K562 (cell line): ENCODE data around the gene FARP1. TPM values are rescaled to one million over a fixed set of nuclear protein-coding genes. Genes with fewer than 3 reads are reported as not detected.

Experiments used
- ATAC-seq: fragments of 200-7000 bp; cut with Tn5 transposase; 3 replicates; pipeline ENCODE4 v1.9.1; 2020; ENCODE audit warnings: moderate library complexity
- BruUV-seq: library from RNA; stranded (reverse); fragments of 400-500 nt; replicated peaks from 2 replicates; lab custom pipeline; 2021; lab: Mats Ljungman, UMichigan
- CTCF ChIA-PET: fragments of 300-600 bp; formaldehyde crosslinking; extraction: SDS; loops from one replicate; lab custom pipeline; 2021; ENCODE audit warnings: low intra/inter-chr PET ratio; lab: Yijun Ruan, JAX
- POLR2A ChIA-PET: fragments of 300-600, 350-650 bp; sonication (Branson Sonifier 250); formaldehyde crosslinking; extraction: SDS; loops from one replicate; lab custom pipeline; 2021; ENCODE audit warnings: antibody characterized with exemption, inconsistent platforms; lab: Yijun Ruan, JAX
- DNase-seq, 4 experiments: peaks; one replicate each; pipeline versions ENCODE4 v3.0.0 to v3.0.0-alpha.2; 2011 to 2018; ENCODE audit warnings: low spot score in 3 of 4, mixed read lengths in 3 of 4; ENCODE audit errors: extremely low read depth in 1 of 4
- FAIRE-seq: peaks from 2 replicates; lab custom pipeline; 2011; peaks lifted over from hg19 to GRCh38; lab: Jason Lieb, UNC
- H2AFZ ChIP-seq: 2 replicates; pipeline ENCODE4 v1.6.0; 2011; ENCODE audit warnings: low read depth, low read length, control low read depth, inconsistent platforms
- H3K27ac ChIP-seq: fragments of 200-600 bp; 3 replicates; pipeline ENCODE4 v1.8.0; 2011; ENCODE audit warnings: low read depth, mild to moderate bottlenecking, control low read depth, inconsistent platforms, low read length, moderate library complexity, mixed read lengths; ENCODE audit errors: extremely low read depth
- H3K27me3 ChIP-seq, 2 experiments: fragments of 300-600 bp in 1 of 2; 2 replicates in 1 of 2; 3 replicates in 1 of 2; pipeline versions ENCODE4 v1.6.0 to v1.8.0; 2011; ENCODE audit warnings: inconsistent platforms in 2 of 2, low read length in 2 of 2, mild to moderate bottlenecking in 1 of 2, mixed read lengths in 1 of 2, moderate library complexity in 1 of 2; ENCODE audit not compliant: control insufficient read depth in 2 of 2, insufficient read depth in 2 of 2
- H3K36me3 ChIP-seq: fragments of 300-600 bp; 3 replicates; pipeline ENCODE4 v1.8.0; 2011; ENCODE audit warnings: mild to moderate bottlenecking, low read length, inconsistent platforms; ENCODE audit not compliant: control insufficient read depth, insufficient read depth
- H3K4me1 ChIP-seq, 2 experiments: fragments of 200-600 bp in 1 of 2; replicated peaks in 1 of 2; 2 replicates in 1 of 2; 3 replicates in 1 of 2; pipeline versions ENCODE4 v1.5.1 to v1.8.0; 2011; ENCODE audit warnings: inconsistent platforms in 2 of 2, low read length in 2 of 2, mild to moderate bottlenecking in 1 of 2, mixed read lengths in 1 of 2, moderate library complexity in 1 of 2; ENCODE audit not compliant: control insufficient read depth in 2 of 2, insufficient read depth in 2 of 2
- H3K4me2 ChIP-seq: 2 replicates; pipeline ENCODE4 v1.6.1; 2011; ENCODE audit warnings: low read length, control low read depth, inconsistent platforms, mixed read lengths; ENCODE audit not compliant: insufficient read depth
- H3K4me3 ChIP-seq: fragments of 200-600 bp; sonication (generic), shearing (Covaris generic); 2 replicates; pipeline ENCODE4 v1.5.1; 2016; ENCODE audit warnings: control low read depth, inconsistent platforms
- H3K79me2 ChIP-seq: fragments of 200-600 bp; 3 replicates; pipeline ENCODE4 v1.8.0; 2011; ENCODE audit warnings: low read length, inconsistent platforms; ENCODE audit not compliant: control insufficient read depth, insufficient read depth
- H3K9ac ChIP-seq, 2 experiments: 2 replicates each; pipeline versions ENCODE4 v1.6.0 to v1.6.1; 2011; ENCODE audit warnings: low read depth in 2 of 2, low read length in 2 of 2, control low read depth in 1 of 2, inconsistent platforms in 1 of 2, mild to moderate bottlenecking in 1 of 2, mixed read lengths in 1 of 2; ENCODE audit not compliant: insufficient read depth in 1 of 2
- H3K9me1 ChIP-seq: one replicate; pipeline ENCODE4 v1.6.0; 2011; ENCODE audit warnings: inconsistent platforms, mild to moderate bottlenecking, low read length, moderate library complexity; ENCODE audit not compliant: control insufficient read depth, insufficient read depth
- H3K9me3 ChIP-seq: replicated peaks from 2 replicates; pipeline ENCODE4 v1.5.1; 2011; ENCODE audit warnings: low read depth, low read length, inconsistent platforms; ENCODE audit not compliant: control insufficient read depth, insufficient read depth
- H4K20me1 ChIP-seq: replicated peaks from 2 replicates; pipeline ENCODE4 v1.6.1; 2011; ENCODE audit warnings: low read length, inconsistent platforms, mixed read lengths; ENCODE audit not compliant: control insufficient read depth, insufficient read depth
- ETV5 ChIP-seq: sonication (generic); formaldehyde crosslinking; IDR thresholded peaks from 2 replicates; pipeline ENCODE4 v1.4.0; 2020; ENCODE audit warnings: low read depth, mild to moderate bottlenecking, missing genetic modification reagents
- FOXK1 ChIP-seq: sonication (generic); formaldehyde crosslinking; IDR thresholded peaks from 2 replicates; pipeline ENCODE4 v1.8.0; 2022; ENCODE audit warnings: missing genetic modification reagents, mild to moderate bottlenecking, borderline replicate concordance
- HLTF ChIP-seq: fragments of 450-650 bp; IDR thresholded peaks from 2 replicates; pipeline ENCODE4 v1.6.1; 2016
- KHSRP ChIP-seq: fragments of 450-650 bp; IDR thresholded peaks from 2 replicates; pipeline ENCODE4 v1.6.1; 2017
- PBX2 ChIP-seq, 2 experiments: IDR thresholded peaks in 1 of 2; conservative IDR thresholded peaks in 1 of 2; 2 replicates each; pipeline ENCODE4 v1.6.1; 2016; ENCODE audit warnings: low read depth in 2 of 2, mild to moderate bottlenecking in 1 of 2, missing compliant biosample characterization in 1 of 2, missing genetic modification characterization in 1 of 2, moderate library complexity in 1 of 2
- PKNOX1 ChIP-seq: fragments of 450-650 bp; IDR thresholded peaks from 2 replicates; pipeline ENCODE4 v1.6.1; 2016
- PTTG1 ChIP-seq: fragments of 450-650 bp; IDR thresholded peaks from 2 replicates; pipeline ENCODE4 v1.6.1; 2016; ENCODE audit warnings: low read depth, mild to moderate bottlenecking, missing genetic modification characterization, missing compliant biosample characterization
- PYGO2 ChIP-seq: fragments of 450-650 bp; IDR thresholded peaks from 2 replicates; pipeline ENCODE4 v1.6.1; 2016; ENCODE audit warnings: mild to moderate bottlenecking, missing genetic modification characterization, moderate library complexity, missing compliant biosample characterization
- SIN3A ChIP-seq, 2 experiments: fragments of 150-350 bp in 1 of 2; IDR thresholded peaks; 2 replicates each; pipeline ENCODE4 v1.6.1; 2011 to 2016; ENCODE audit warnings: borderline replicate concordance in 2 of 2, low read depth in 2 of 2, low read length in 2 of 2, mild to moderate bottlenecking in 2 of 2, moderate library complexity in 2 of 2; ENCODE audit not compliant: control insufficient read depth in 1 of 2
- TAF1 ChIP-seq: IDR thresholded peaks from 2 replicates; pipeline ENCODE4 v1.6.1; 2011; ENCODE audit warnings: mild to moderate bottlenecking, low read length, moderate library complexity; ENCODE audit not compliant: insufficient read depth, control insufficient read depth, severe bottlenecking; ENCODE audit errors: extremely low read depth
- ZKSCAN8 ChIP-seq: fragments of 200-800 bp; sonication (Bioruptor generic); IDR thresholded peaks from 2 replicates; pipeline ENCODE4 v1.6.1; 2016; ENCODE audit warnings: missing genetic modification characterization, missing compliant biosample characterization
- WGBS: fragments of 100-300 bp; shearing (Covaris generic); methylation state at CpG from one replicate; pipeline ENCODE4 v1.1.6; 2016; ENCODE audit warnings: low coverage, mixed read lengths; ENCODE audit not compliant: insufficient coverage; ENCODE audit errors: missing lambda C conversion rate; 5-methylcytosine and 5-hydroxymethylcytosine counted together
- in situ Hi-C: fragments of 300-500 bp; cut with MboI; formaldehyde crosslinking; loops from 4 replicates; pipeline ENCODE4 v1.15.0; 2018; ENCODE audit warnings: inconsistent platforms, mixed read lengths
- intact Hi-C: fragments of 100-400 bp; cut with micrococcal nuclease; formaldehyde crosslinking; loops from 2 replicates; pipeline ENCODE4 v1.14.2; 2022
- polyA plus RNA-seq, 8 experiments: library from polyadenylated mRNA; depleted of rRNA in 4 of 8; stranded (reverse) in 5 of 8; unstranded in 3 of 8; fragments of >200 nt; fragmentation: Nextera tagmentation in 2 of 8; fragmentation: Illumina TruSeq in 1 of 8; extraction: Ambion mirVana in 2 of 8; extraction: Trizol in 1 of 8; gene quantifications; 2 replicates each; pipeline versions ENCODE4 v1.2.1 to v1.2.3, GENCODE V29; 2011 to 2014; ENCODE audit warnings: inconsistent platforms in 1 of 8, missing spikeins in 1 of 8
- total RNA-seq, 7 experiments: library from RNA; depleted of rRNA in 6 of 7; stranded (reverse); fragments of >200 nt in 6 of 7; fragmentation: Illumina TruSeq in 2 of 7; extraction: Trizol in 2 of 7; gene quantifications; 2 replicates each; pipeline versions ENCODE4 v1.2.1 to v1.2.3, GENCODE V29; 2011 to 2021; ENCODE audit warnings: low replicate concordance in 1 of 7

The FARP1 gene
- total and polyA plus RNA-seq, 9 of the 15 experiments (the other 6 are each of a cell fraction or from before 2014, with no cell fraction given), result 0.03 to 0.29 (median 0.05) TPM; not detected in 3

DNA sequence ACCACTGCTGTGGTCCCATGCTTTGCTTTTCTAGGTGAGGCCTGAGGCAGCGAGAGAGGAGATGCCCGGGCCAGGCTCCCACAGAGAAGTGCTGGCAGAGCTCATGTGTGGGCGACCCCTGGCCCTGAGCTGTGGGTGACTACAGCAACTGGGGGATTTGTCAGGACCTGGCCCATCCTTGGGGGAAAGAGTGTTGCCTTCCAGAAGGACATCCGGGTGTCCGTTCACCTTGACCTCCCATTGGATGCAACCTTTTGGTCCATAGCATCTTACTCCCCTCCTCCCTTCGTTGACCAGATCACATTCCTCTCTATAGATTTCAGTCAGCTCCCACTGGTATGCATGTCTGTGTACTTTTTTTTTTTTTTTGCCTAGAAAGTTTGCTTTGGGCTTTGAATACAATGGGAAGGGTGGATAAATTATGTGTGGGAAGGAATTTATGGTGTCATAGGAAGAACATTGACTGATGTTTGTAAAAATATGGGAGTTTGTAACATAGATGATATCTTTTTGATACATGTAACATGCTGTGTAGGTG, 118.3 kb downstream of the FARP1 start:
- Histone ChIP-seq H4K20me1 (no peaks in the 10 kb centered on the region), H2AFZ (no peak overlapping the region), H3K27me3 (peaks cover 0 to 21% of the 10 kb centered on the region in 2 experiments; a peak in 4 of 5 replicates), H3K4me3 (no peak overlapping the region), H3K27ac (no peak overlapping the region), H3K4me1 (no peaks in the 10 kb centered on the region), H3K9me1 (no peaks in the 10 kb centered on the region)
- DNase-seq (no peak), ATAC-seq (no peak), FAIRE-seq (no peak)
- no TSS peak for BruUV-seq
- in situ Hi-C loops, result no loop called here
- CTCF ChIA-PET, result no interaction called here
- POLR2A ChIA-PET, result interaction anchor here (1.1 to 1.5 kb wide), 2 partner anchors 14 to 16 kb away, joined by 3 read pairs; no protein-coding TSS in a partner anchor
- intact Hi-C loops, result no loop called here
- TF ChIP-seq KHSRP, result no peak
- no peak for TF ChIP-seq TAF1
- no peak for TF ChIP-seq PYGO2 (tag)
- TF ChIP-seq PKNOX1, result no peak
- TF ChIP-seq ETV5 (CRISPR knock-in tag), result no peak
- TF ChIP-seq HLTF, result no peak
- TF ChIP-seq PBX2 (CRISPR knock-in tag; IDR thresholded peaks at IDR 0.05; ENCODE audit: low read depth), result no peak
- TF ChIP-seq PBX2 (tag; conservative IDR thresholded peaks at IDR 0.05; ENCODE audit: low read depth), result no peak
- no peak for TF ChIP-seq SIN3A (IDR thresholded peaks at IDR 0.05; ENCODE audit: borderline replicate concordance in 2 of 2, control insufficient read depth in 1 of 2, low read depth in 2 of 2, low read length in 2 of 2)
- TF ChIP-seq FOXK1 (CRISPR knock-in tag), result no peak
- no peak for TF ChIP-seq PTTG1 (tag)
- TF ChIP-seq ZKSCAN8 (CRISPR knock-in tag), result no peak
- TF ChIP-seq, all 486 proteins: peak for 0
- 0% methylated on average over 5 of the region's 6 CpGs for WGBS
- Histone ChIP-seq H3K79me2 (no peaks in the 10 kb centered on the region), H3K9me3 (no peaks in the 10 kb centered on the region), H3K4me2 (no peak overlapping the region), H3K9ac (no peak overlapping the region), H3K36me3 (no peaks in the 10 kb centered on the region)
